GM19043 (cell line): Measurements from ENCODE around the gene KCNJ3.
"Not testable (repeated sequence)": the region's sequence is repeated elsewhere in the genome, so short reads cannot be mapped to it uniquely, and the experiment has no call there.

Experiments
- ATAC-seq: cut with Tn5 transposase; IDR thresholded peaks from one replicate; pipeline ENCODE4 v1.9.1; 2021; ENCODE audit warnings: low read depth; ENCODE audit not compliant: unreplicated experiment

The KCNJ3 gene

GRCh38 chr2:154832711-154833110 is 134.2 kb downstream of the KCNJ3 start:
- no peak for ATAC-seq

- ATAC-seq = no peak
These were observed 138.1 kb downstream of the KCNJ3 start for GRCh38 chr2:154836632-154837031.

- ATAC-seq = no peak
These were observed 138.5 kb downstream of the KCNJ3 start for GRCh38 chr2:154837035-154837434.

GRCh38 chr2:154844513-154844912 is 146.0 kb downstream of the KCNJ3 start:
- no peak for ATAC-seq

GRCh38 chr2:154846842-154847241 is 148.3 kb downstream of the KCNJ3 start:
- ATAC-seq = no peak

GRCh38 chr2:154849482-154849881 is 151.0 kb downstream of the KCNJ3 start:
- ATAC-seq = no peak

GRCh38 chr2:154850532-154850931 is 152.0 kb downstream of the KCNJ3 start:
- ATAC-seq = no peak

- ATAC-seq = no peak
These were observed 156.6 kb downstream of the KCNJ3 start for GRCh38 chr2:154855138-154855537.

- ATAC-seq = not testable (repeated sequence)
These were observed 168.7 kb downstream of the KCNJ3 start for GRCh38 chr2:154867151-154867550.

- no peak for ATAC-seq
These were observed 177.5 kb downstream of the KCNJ3 start for GRCh38 chr2:154875999-154876398.

- ATAC-seq = no peak
These were observed 184.2 kb downstream of the KCNJ3 start for GRCh38 chr2:154882725-154883124.

- no peak for ATAC-seq
These were observed 187.8 kb downstream of the KCNJ3 start for GRCh38 chr2:154886316-154886715.

GRCh38 chr2:154898269-154898668 is 199.8 kb downstream of the KCNJ3 start:
- no peak for ATAC-seq

- no peak for ATAC-seq
These were observed 202.6 kb downstream of the KCNJ3 start for GRCh38 chr2:154901063-154901462.
